HepG2 (cell line): ENCODE data around the gene SULT2B1. TPM values are rescaled to one million over a fixed set of nuclear protein-coding genes. Genes with fewer than 3 reads are reported as not detected.

Experiments used
- CBFB ChIP-seq: sonication (generic); formaldehyde crosslinking; IDR thresholded peaks from 2 replicates; pipeline ENCODE4 v1.4.0; 2020; ENCODE audit warnings: missing genetic modification reagents
- HNF1B ChIP-seq: sonication (generic); formaldehyde crosslinking; IDR thresholded peaks from 2 replicates; pipeline ENCODE4 v1.5.1; 2020; ENCODE audit warnings: mild to moderate bottlenecking, moderate library complexity, missing genetic modification reagents
- SAP130 ChIP-seq: IDR thresholded peaks from 2 replicates; pipeline ENCODE4 v1.6.1; 2016; ENCODE audit warnings: low read depth
- STAG1 ChIP-seq: sonication (generic); formaldehyde crosslinking; IDR thresholded peaks from 2 replicates; pipeline ENCODE4 v1.4.0; 2020; ENCODE audit warnings: missing genetic modification reagents
- TEAD3 ChIP-seq: optimal IDR thresholded peaks from 2 replicates; pipeline ENCODE3; 2016; ENCODE audit warnings: borderline replicate concordance
- ZBTB20 ChIP-seq: sonication (generic); formaldehyde crosslinking; IDR thresholded peaks from 2 replicates; pipeline ENCODE4 v1.8.1; 2023; ENCODE audit warnings: missing genetic modification reagents, low read depth, mild to moderate bottlenecking, borderline replicate concordance
- ZNF687 ChIP-seq: sonication (generic); formaldehyde crosslinking; IDR thresholded peaks from 2 replicates; pipeline ENCODE4 v1.5.1; 2020; ENCODE audit warnings: mild to moderate bottlenecking, missing genetic modification reagents, moderate library complexity
- polyA plus RNA-seq, 8 experiments: library from polyadenylated mRNA; depleted of rRNA in 3 of 8; stranded (reverse) in 7 of 8; unstranded in 1 of 8; fragments of >200 nt; fragmentation: Illumina TruSeq in 4 of 8; extraction: Trizol in 4 of 8; gene quantifications; 2 replicates each; pipeline versions ENCODE4 v1.2.1 to v1.2.3, GENCODE V29; 2011 to 2016; ENCODE audit warnings: low read depth in 4 of 8, missing spikeins in 1 of 8, mixed read lengths in 1 of 8; ENCODE audit not compliant: insufficient read depth in 1 of 8
- total RNA-seq, 5 experiments: library from RNA; depleted of rRNA; stranded (reverse); fragments of >200 nt; fragmentation: Illumina TruSeq; extraction: Trizol; gene quantifications; 2 replicates each; pipeline ENCODE4 v1.2.3, GENCODE V29; 2016; ENCODE audit warnings: low read depth in 1 of 5
- TF ChIP-seq, protein P1 (sequence below): sonication (generic); formaldehyde crosslinking; IDR thresholded peaks from 2 replicates; pipeline ENCODE4 v1.5.0; 2020; ENCODE audit warnings: mild to moderate bottlenecking, missing genetic modification reagents, moderate library complexity

Gene SULT2B1
- total and polyA plus RNA-seq, 2 of the 13 experiments (the other 11 are each of a cell fraction or from before 2014, with no cell fraction given) = 0.13 TPM; not detected in 1

DNA sequence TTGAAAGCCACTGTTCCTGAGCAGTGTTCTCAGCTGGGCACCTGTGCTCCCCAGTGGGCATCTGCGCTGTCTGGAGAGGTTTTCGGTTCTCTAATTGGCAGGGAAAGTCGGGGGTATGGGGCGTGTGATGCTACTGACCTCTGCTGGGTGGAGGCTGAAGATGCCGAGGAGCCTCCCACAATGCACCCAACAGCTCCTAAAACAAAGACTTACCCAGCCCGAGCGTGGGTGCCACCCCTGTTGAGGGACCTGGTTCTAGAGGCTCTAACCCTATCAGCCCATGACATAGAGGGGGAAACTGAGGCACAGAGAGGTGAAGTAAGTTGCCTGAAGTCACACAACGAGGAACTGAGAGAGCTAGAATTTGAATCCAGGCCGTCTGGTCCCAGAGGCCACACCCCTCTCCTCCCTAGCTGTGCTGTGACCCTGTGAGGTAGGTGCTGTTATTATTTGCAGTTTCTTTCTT, 56.9 kb downstream of the SULT2B1 start (continued):
- TF ChIP-seq ZNF687 (CRISPR knock-in tag) (peak; percentile 44), HNF1B (CRISPR knock-in tag) (0 out of 2 replicates have a peak, but pooled peaks have one; percentile 27), STAG1 (peak; percentile 87), CBFB (0 out of 2 replicates have a peak, but pooled peaks have one; percentile 20), SAP130 (CRISPR knock-in tag) (peak; percentile 38; the same call in 1 of the 2 replicates), TEAD3 (peak; percentile 62), ZBTB20 (CRISPR knock-in tag) (peak; percentile 20; the same call in 1 of the 2 replicates)
- TF ChIP-seq, protein P1, sequence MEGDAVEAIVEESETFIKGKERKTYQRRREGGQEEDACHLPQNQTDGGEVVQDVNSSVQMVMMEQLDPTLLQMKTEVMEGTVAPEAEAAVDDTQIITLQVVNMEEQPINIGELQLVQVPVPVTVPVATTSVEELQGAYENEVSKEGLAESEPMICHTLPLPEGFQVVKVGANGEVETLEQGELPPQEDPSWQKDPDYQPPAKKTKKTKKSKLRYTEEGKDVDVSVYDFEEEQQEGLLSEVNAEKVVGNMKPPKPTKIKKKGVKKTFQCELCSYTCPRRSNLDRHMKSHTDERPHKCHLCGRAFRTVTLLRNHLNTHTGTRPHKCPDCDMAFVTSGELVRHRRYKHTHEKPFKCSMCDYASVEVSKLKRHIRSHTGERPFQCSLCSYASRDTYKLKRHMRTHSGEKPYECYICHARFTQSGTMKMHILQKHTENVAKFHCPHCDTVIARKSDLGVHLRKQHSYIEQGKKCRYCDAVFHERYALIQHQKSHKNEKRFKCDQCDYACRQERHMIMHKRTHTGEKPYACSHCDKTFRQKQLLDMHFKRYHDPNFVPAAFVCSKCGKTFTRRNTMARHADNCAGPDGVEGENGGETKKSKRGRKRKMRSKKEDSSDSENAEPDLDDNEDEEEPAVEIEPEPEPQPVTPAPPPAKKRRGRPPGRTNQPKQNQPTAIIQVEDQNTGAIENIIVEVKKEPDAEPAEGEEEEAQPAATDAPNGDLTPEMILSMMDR = peak; percentile 89
